Esophagus muscularis mucosa (tissue), 4 donors: ENCODE data around the gene PARD3B. TPM values are rescaled to one million over a fixed set of nuclear protein-coding genes. Genes with fewer than 3 reads are reported as not detected.

ENCODE experiments used
- DNase-seq: peaks from one replicate; pipeline ENCODE4 v3.0.0-alpha.2; 2017; ENCODE audit errors: extremely low spot score
- H3K27ac ChIP-seq, 4 donors: fragments of 200-600 bp; sonication (generic); replicated peaks in 1 of 4; 1 replicate in 3 of 4; 2 replicates in 1 of 4; pipeline ENCODE4 v1.5.1; 2016 to 2019; ENCODE audit warnings: mild to moderate bottlenecking in 1 of 4
- H3K27me3 ChIP-seq, 4 donors: fragments of 200-600 bp; sonication (generic); one replicate each; pipeline versions ENCODE4 v1.5.1 to v1.6.0; 2016 to 2019
- H3K36me3 ChIP-seq, 4 donors: fragments of 200-600 bp; sonication (generic); one replicate each; pipeline ENCODE4 v1.5.1; 2016 to 2019
- H3K4me1 ChIP-seq, 4 donors: fragments of 200-600 bp; sonication (generic); one replicate each; pipeline ENCODE4 v1.5.1; 2016 to 2019
- H3K4me3 ChIP-seq, 4 donors: fragments of 200-600 bp; sonication (generic); 1 replicate in 2 of 4; 2 replicates in 2 of 4; pipeline ENCODE4 v1.5.1; 2016 to 2019; ENCODE audit warnings: mild to moderate bottlenecking in 4 of 4, moderate library complexity in 1 of 4
- H3K9me3 ChIP-seq, 4 donors: fragments of 200-600 bp; sonication (generic); 1 replicate in 3 of 4; 2 replicates in 1 of 4; pipeline ENCODE4 v1.5.1; 2016 to 2019
- CTCF ChIP-seq, 3 experiments: fragments of 200-600 bp in 2 of 3; fragments of 450-650 bp in 1 of 3; sonication (generic) in 2 of 3; IDR thresholded peaks; one replicate each; pipeline ENCODE4 v1.5.1; 2017 to 2019; ENCODE audit warnings: antibody characterized with exemption in 3 of 3, mild to moderate bottlenecking in 2 of 3, moderate library complexity in 1 of 3
- EP300 ChIP-seq: sonication (generic); formaldehyde crosslinking; IDR thresholded peaks from one replicate; pipeline ENCODE4 v1.6.1; 2017; ENCODE audit warnings: antibody characterized with exemption
- POLR2A ChIP-seq: fragments of 450-650 bp; IDR thresholded peaks from one replicate; pipeline ENCODE4 v1.6.1; 2017; ENCODE audit warnings: antibody characterized with exemption, moderate library complexity, mild to moderate bottlenecking, low read depth
- POLR2AphosphoS5 ChIP-seq, 2 donors: sonication (generic); formaldehyde crosslinking; IDR thresholded peaks; one replicate each; pipeline ENCODE4 v1.6.1; 2017; ENCODE audit warnings: antibody characterized with exemption in 2 of 2
- WGBS: methylation state at CpG from one replicate; pipeline ENCODE4 v1.1.5; 2018; 5-methylcytosine and 5-hydroxymethylcytosine counted together
- intact Hi-C: fragments of 100-400 bp; cut with DNase I; formaldehyde crosslinking; loops from one replicate; pipeline ENCODE4 v1.15.1; 2023
- total RNA-seq, 4 donors: library from RNA; depleted of rRNA; stranded (reverse); fragments of >200 nt; gene quantifications; one replicate each; pipeline versions ENCODE4 v1.1.0 to v1.2.1, GENCODE V29; 2016

The PARD3B gene
- total RNA-seq, 4 donors from 2014 or later, result 24.2 to 40.8 (median 32.5) TPM

- Histone ChIP-seq H3K4me1 (peaks cover 0 to 13% (median 8%) of the 10 kb centered on the region in 4 donors), H3K27me3 (no peaks in the 10 kb centered on the region), H3K27ac (no peak overlapping the region), H3K9me3 (no peaks in the 10 kb centered on the region), H3K36me3 (no peaks in the 10 kb centered on the region), H3K4me3 (no peak overlapping the region)
- DNase-seq, result no peak
- intact Hi-C loops, result no loop called here
- 90% methylated on average over 4 of the region's 4 CpGs for WGBS
- TF ChIP-seq POLR2AphosphoS5 (IDR thresholded peaks at IDR 0.05) (no peak), POLR2A (no peak), EP300 (no peak), CTCF (IDR thresholded peaks at IDR 0.05) (no peak)
Observed at GRCh38 chr2:205343103-205343502, 797.8 kb downstream of the PARD3B start.

- DNase-seq, result no peak
- TF ChIP-seq POLR2AphosphoS5 (IDR thresholded peaks at IDR 0.05) (no peak), CTCF (IDR thresholded peaks at IDR 0.05) (no peak), EP300 (no peak), POLR2A (no peak)
- Histone ChIP-seq H3K9me3 (no peaks in the 10 kb centered on the region), H3K4me1 (peaks cover 0 to 15% (median 9%) of the 10 kb centered on the region in 4 donors), H3K27ac (no peak overlapping the region), H3K27me3 (no peaks in the 10 kb centered on the region), H3K4me3 (no peak overlapping the region), H3K36me3 (no peaks in the 10 kb centered on the region)
- WGBS, result 87% methylated on average over 2 of the region's 2 CpGs
- intact Hi-C loops, result no loop called here
Observed at GRCh38 chr2:205346649-205347048, 801.4 kb downstream of the PARD3B start.

DNA sequence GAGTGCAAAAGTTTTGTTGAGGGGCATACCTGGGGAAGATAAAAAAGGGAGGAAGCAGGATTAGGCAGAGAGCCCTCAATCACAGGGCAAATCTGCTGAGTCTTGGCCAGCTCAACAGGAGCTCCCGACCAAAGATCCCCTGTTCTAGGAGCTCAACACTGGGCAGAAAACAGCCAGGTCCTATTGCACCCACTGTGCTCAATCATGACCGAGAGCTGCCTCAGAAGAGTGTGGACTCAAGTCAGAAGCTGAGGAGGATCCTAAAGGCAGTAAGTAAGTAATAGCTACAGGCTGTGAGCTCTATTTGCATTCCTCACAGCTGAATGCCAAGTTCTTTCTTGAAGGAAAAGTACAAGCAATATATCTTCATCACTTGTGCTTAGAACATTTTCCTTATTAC, 802.6 kb downstream of the PARD3B start:
- intact Hi-C loops, result no loop called here
- no peak for DNase-seq
- no peaks in the 10 kb centered on the region for H3K9me3 ChIP-seq
- TF ChIP-seq POLR2A, result no peak
- TF ChIP-seq POLR2AphosphoS5 (IDR thresholded peaks at IDR 0.05), result no peak
- TF ChIP-seq EP300, result no peak
- TF ChIP-seq CTCF (IDR thresholded peaks at IDR 0.05), result no peak
- H3K4me3 ChIP-seq, result no peak overlapping the region
- WGBS, result 49% methylated on average over 2 of the region's 2 CpGs
- H3K27me3 ChIP-seq, result no peaks in the 10 kb centered on the region
- H3K36me3 ChIP-seq, result no peaks in the 10 kb centered on the region
- peaks cover 0 to 15% (median 9%) of the 10 kb centered on the region in 4 donors for H3K4me1 ChIP-seq
- no peak overlapping the region for H3K27ac ChIP-seq

- no peak for TF ChIP-seq POLR2A
- TF ChIP-seq CTCF (IDR thresholded peaks at IDR 0.05), result no peak
- TF ChIP-seq EP300, result no peak
- TF ChIP-seq POLR2AphosphoS5 (IDR thresholded peaks at IDR 0.05), result no peak
- Histone ChIP-seq H3K27ac (no peak overlapping the region), H3K9me3 (no peaks in the 10 kb centered on the region), H3K4me1 (peaks cover 0 to 12% (median 9%) of the 10 kb centered on the region in 4 donors), H3K36me3 (no peaks in the 10 kb centered on the region), H3K4me3 (no peak overlapping the region), H3K27me3 (no peaks in the 10 kb centered on the region)
- WGBS, result 91% methylated on average over 3 of the region's 3 CpGs
- intact Hi-C loops, result no loop called here
- no peak for DNase-seq
Observed at GRCh38 chr2:205352094-205352493, 806.8 kb downstream of the PARD3B start.

DNA sequence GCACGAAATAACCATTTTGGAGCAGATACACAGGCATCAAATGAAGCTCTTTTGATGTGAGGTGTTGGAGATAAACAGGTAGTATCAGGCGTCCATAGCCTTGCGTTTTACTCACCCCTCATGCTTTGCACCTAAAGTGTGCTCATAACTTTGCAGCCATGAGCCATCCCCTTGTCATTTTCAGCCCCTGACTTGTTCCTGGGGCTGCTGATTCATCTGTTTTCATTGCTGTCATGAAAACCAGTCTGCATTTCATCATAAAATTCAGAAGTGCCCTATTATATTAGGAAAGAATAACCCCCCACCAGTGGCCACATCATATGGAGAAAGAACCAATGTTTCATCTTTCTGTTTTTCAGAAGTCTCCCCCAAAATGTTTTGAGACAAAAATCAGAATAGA, 807.3 kb downstream of the PARD3B start:
- no peaks in the 10 kb centered on the region for H3K9me3 ChIP-seq
- DNase-seq, result no peak
- no peak overlapping the region for H3K4me3 ChIP-seq
- intact Hi-C loops, result no loop called here
- H3K36me3 ChIP-seq, result no peaks in the 10 kb centered on the region
- no peak for TF ChIP-seq EP300
- TF ChIP-seq CTCF (IDR thresholded peaks at IDR 0.05), result no peak
- no peak for TF ChIP-seq POLR2A
- TF ChIP-seq POLR2AphosphoS5 (IDR thresholded peaks at IDR 0.05), result no peak
- H3K27me3 ChIP-seq, result no peaks in the 10 kb centered on the region
- peaks cover 0 to 8% (median 5%) of the 10 kb centered on the region in 4 donors for H3K4me1 ChIP-seq
- 92% methylated on average over 3 of the region's 3 CpGs for WGBS
- H3K27ac ChIP-seq, result no peak overlapping the region
